Urothelium cell line (cell line): ENCODE measurements around the gene WDR17.

Experiments
- DNase-seq: peaks from one replicate; pipeline ENCODE4 v3.0.0; 2011; ENCODE audit warnings: low spot score, mixed read lengths
- FAIRE-seq: peaks from 2 replicates; lab custom pipeline; 2011; peaks lifted over from hg19 to GRCh38; lab: Jason Lieb, UNC

Gene WDR17

GRCh38 chr4:176090115-176090514, 24.5 kb downstream of the WDR17 start:
- FAIRE-seq = no peak
- DNase-seq = no peak

- DNase-seq (no peak), FAIRE-seq (no peak)
Observed at GRCh38 chr4:176099314-176099713, 33.7 kb downstream of the WDR17 start.

- FAIRE-seq = no peak
- DNase-seq = no peak
Observed at GRCh38 chr4:176102414-176103063, 36.9 kb downstream of the WDR17 start.

DNA sequence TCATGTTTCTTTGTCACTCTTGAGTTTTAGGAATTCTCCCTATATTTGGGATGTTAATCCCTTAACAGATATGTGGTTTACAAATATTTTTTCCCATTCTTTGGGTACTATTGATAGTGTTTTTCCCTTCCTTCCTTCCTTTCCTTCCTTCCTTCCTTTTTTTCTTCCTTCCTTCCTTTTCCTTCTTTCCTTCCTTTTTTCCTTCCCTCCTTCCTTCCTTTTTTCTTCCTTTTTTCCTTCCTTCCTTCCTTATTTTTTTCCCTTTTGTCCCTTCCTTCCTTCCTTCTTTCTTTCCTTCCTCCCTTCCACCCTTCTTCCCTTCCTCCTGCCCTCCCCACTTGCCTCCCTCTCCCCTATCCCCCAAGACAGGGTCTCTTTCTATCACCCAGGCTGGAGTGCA, 42.1 kb downstream of the WDR17 start:
- DNase-seq (no peak), FAIRE-seq (no peak)

DNA sequence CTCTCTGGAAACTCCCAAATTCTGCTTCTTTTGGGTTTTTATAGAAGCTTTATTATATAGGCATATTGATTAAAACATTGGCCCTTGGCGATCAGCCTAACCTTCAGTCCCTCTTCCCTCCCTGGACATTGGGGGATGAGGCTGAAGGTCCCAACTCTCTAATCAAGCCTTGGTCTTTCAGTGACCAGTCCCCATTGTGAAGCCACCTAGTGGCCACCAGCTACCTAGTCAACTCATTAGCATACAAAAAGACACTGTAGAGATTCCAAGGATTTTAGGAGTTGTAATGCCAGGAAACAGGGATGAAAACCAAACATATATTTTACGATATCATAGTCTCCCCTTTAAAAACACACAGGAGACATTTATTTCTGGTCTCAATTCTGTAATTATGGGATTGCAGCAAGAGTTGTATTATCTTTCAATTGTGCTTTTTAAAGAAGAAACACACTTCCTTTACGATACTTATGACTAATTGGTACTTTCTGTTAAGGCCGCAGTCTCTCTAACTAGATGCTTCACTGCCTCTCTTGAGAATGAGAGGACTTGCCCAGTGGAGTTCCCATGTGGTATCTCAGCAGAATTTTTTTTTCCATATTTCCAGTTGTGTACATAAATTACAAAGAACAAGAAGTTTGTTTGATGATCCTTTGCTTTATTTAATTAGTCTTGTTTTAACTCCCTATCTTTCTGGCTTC, 58.2 kb downstream of the WDR17 start:
- DNase-seq (peak; percentile 17), FAIRE-seq (no peak)

- DNase-seq = no peak
- FAIRE-seq = no peak
Observed at GRCh38 chr4:176125063-176125462, 59.4 kb downstream of the WDR17 start.

DNA sequence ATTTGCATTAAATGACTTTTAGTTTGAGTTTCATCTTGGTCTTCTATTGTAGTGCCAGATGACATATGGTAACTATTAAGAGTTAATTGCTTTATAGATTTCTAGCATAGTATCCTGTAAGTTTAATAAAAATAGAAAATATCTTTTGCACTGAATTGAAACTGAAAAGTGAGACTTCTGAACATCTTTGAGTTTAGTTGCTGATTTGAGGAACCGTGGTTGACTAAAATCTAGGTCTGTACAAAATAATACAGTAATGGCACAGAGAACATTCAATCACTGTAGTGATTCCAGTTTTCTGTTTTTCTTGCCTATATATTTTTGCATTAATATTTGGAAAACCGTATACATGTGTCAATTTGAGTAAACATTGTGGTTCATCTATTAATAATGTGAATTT, 69.0 kb downstream of the WDR17 start:
- DNase-seq = no peak
- no peak for FAIRE-seq

DNA sequence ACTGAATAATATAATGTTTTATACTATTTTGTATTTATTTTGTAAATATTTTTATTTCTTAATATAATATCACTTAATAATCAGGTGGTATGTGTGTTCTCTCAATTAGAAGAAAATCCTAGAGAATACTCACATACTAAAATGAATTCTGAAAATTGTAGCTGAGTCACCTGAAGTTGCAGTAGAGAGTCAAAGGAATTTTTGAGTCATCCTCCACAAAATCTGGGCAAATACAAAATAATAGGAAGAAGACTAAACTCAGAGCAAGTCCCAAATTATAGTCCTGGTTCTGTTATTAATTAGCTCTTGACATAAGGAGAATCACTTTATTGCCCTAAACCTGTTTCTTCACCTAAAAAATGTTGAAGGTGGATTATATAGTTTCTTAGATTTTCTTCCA, 72.0 kb downstream of the WDR17 start:
- DNase-seq = no peak
- no peak for FAIRE-seq

- no peak for DNase-seq
- FAIRE-seq = no peak
Observed at GRCh38 chr4:176139518-176139917, 73.9 kb downstream of the WDR17 start.

DNA sequence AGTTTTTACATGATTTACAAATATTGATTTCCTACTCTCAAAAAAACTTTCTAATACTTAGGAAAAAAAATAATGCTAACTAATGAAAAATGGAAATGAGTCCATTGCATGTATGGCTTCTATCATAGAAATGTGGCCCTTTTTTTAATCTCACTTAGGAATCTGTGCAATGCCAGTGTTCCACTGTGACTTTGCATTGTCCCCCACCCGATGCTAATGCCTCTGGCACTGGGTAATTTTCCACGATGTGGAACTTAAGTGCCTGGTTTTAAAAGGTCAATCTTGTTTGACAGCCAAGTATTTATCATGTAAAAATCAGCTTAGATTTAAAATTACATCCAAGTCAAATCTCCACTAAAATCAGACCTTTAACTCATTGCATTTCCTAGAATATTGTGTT, 76.6 kb downstream of the WDR17 start:
- FAIRE-seq (no peak), DNase-seq (no peak)

DNA sequence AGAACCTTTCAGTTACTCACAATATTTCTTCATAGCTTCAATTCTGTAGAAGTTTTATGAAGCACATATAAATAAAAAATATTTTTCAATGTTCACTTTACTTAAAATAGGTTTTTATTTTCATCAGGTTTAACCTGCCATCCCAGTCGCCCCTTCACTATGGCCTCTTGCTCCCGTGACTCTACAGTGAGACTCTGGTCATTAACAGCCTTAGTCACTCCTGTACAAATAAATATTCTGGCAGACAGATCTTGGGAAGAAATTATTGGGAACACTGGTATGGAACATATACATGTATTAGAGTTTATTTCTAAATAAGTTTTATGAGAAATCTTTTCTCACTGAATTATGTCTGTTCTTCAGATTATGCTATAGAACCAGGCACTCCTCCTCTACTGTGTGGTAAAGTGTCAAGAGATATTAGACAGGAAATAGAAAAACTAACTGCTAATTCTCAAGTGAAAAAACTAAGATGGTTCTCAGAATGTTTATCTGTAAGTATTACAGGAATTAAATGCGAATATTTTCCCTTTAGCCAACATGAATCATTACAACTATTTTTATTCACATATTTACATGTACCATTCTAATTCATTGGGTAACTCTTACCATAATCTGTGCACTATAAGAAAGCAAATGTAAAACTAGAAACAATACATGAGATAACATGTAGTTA, 84.2 kb downstream of the WDR17 start:
- DNase-seq (no peak), FAIRE-seq (no peak)

DNA sequence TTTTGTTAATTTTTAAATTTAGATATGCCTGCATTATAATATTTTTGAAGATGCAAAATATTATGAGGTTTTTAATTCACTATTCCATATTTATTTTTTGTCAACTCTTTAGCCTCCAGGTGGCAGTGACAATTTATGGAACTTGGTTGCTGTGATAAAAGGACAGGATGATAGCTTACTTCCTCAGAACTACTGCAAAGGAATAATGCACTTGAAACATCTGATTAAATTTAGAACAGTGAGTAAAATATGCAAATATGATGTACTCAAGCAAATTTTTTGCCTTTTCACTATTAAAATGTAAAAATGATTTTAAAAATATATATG, 84.7 kb downstream of the WDR17 start:
- DNase-seq = no peak
- FAIRE-seq = no peak

- no peak for FAIRE-seq
- no peak for DNase-seq
Observed at GRCh38 chr4:176150704-176151103, 85.1 kb downstream of the WDR17 start.

- no peak for FAIRE-seq
- DNase-seq = no peak
Observed at GRCh38 chr4:176153124-176153523, 87.5 kb downstream of the WDR17 start.

DNA sequence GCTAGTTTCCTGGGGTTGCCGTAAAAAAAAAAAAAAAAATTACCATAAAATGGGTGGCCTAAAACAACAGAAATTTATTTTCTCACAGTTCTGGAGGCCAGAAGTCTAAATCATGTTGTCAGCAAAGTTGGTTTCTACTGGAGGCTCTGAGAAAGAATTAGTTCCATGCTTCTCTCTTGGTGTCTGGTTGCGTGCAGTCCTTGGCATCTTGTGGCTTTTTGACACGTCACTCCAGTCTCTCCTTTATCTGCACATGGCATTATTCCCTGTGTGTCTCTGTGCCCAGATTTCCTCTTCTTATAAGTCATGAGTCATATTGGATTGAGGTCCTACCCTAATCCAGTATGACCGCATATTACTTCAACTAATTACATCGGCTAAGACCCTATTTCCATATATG, 91.0 kb downstream of the WDR17 start:
- no peak for DNase-seq

DNA sequence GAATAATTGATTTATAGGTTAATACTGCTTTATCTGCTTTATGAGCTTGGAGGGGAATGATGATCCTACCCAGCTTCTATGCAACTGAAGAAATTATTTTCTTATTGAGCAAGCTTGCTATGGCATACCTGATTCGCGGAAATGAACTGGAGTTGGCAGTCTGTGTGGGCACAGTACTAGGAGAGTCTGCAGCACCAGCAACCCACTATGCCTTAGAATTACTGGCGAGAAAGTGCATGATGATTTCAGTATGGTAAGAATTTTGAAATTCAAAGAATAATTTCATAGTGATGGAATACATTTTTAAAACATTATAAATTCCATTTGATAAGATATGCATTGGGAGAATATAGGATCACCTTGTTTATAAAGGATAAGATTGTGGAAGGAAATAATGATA, 97.4 kb downstream of the WDR17 start:
- no peak for FAIRE-seq
- no peak for DNase-seq

More for the DNA sequence above, 91.0 kb downstream of the WDR17 start:
- FAIRE-seq = no peak

DNA sequence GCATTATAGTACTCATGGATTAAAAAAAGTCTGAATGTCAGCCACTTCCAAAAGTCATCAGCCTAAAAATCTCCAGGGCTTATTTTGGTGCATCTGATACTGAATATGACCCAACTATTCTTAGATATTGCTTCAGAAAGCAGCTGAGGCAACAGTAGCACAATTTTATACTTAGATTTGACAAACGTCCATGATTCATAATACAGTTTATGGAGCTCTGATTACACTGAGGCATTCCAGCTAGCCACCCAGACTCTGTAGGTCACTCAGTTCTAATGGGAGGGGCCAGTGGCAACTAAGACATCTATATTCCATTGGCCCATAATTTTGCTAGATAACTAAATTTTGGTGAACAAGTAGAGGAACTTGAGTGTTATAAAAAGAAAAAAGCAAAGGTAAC, 119.4 kb downstream of the WDR17 start:
- no peak for FAIRE-seq
- DNase-seq = no peak

DNA sequence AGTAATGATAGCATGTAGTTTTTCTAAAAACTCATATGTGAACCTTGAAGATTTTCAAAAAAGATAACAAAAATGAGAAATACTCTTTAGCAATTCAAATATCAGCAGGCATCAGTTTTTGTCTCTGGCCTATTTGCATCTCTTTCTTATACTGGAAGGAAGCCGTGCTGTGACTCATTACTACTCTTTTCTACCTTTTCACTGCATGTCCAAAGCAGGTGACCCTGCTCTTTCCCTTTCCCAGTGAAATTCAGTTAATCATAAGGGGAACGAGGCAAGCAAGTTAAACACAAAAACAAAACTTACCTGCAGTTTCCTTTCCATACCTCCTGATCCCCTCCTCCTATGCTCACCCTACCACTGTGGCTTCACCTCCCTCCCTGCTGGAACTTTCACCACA, 120.4 kb downstream of the WDR17 start:
- FAIRE-seq (no peak), DNase-seq (no peak)

DNA sequence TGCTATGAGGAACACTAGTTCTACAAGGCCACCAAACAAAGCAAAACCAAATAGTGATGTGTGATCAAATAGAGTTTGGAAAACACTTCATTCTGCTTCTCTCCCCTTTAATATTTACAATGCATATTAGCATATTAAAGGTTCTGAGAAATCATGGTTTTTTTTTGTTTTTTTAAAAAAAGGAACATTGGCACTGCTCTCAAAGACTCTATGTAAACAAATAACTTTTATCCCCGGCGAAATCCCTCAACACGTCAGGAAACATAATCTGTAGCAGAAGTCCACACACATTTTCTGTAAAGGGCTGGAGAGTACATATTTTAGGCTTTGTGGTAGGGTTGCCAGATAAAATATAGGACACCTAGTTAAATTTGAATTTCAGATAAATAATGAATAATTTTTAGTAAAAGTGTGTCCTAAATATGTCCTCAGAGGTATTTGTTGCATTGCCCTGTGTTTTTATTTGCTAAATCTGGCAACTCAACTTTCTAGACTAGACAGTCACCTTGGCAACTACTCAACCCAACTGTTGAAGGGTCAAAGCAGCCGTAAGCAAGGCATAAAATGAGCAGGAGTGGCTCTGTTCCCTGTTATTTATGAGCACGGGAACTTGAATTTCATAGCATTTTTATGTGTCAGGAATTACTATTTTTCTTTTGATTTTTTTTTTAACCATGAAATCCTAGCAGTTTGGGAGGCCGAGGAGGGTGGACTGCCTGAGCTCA, 121.2 kb downstream of the WDR17 start:
- DNase-seq (no peak), FAIRE-seq (no peak)

GRCh38 chr4:176187624-176188023, 122.0 kb downstream of the WDR17 start:
- no peak for DNase-seq
- FAIRE-seq = no peak

GRCh38 chr4:176188654-176189053, 123.0 kb downstream of the WDR17 start:
- DNase-seq (no peak), FAIRE-seq (no peak)
